IPS-20b (cell line): ENCODE measurements around the gene TNFRSF4.

ENCODE experiments used
- H3K27ac ChIP-seq: one replicate; pipeline ENCODE4 v1.5.1; 2013; ENCODE audit warnings: low read length
- H3K27me3 ChIP-seq: 2 replicates; pipeline ENCODE4 v1.6.1; 2013; ENCODE audit warnings: mild to moderate bottlenecking, low read length, inconsistent platforms; ENCODE audit not compliant: insufficient read depth
- H3K36me3 ChIP-seq: 2 replicates; pipeline ENCODE4 v1.6.1; 2013; ENCODE audit warnings: low read depth, mild to moderate bottlenecking, inconsistent platforms, low read length, moderate library complexity; ENCODE audit not compliant: insufficient read depth
- H3K4me1 ChIP-seq: 2 replicates; pipeline ENCODE4 v1.6.1; 2013; ENCODE audit warnings: mild to moderate bottlenecking, control low read depth, inconsistent platforms, low read length, moderate library complexity; ENCODE audit not compliant: insufficient read depth
- H3K4me3 ChIP-seq: 2 replicates; pipeline ENCODE4 v1.5.1; 2013; ENCODE audit warnings: mild to moderate bottlenecking, low read length, inconsistent platforms
- H3K9ac ChIP-seq: 2 replicates; pipeline ENCODE4 v1.6.1; 2013; ENCODE audit warnings: low read depth, mild to moderate bottlenecking, inconsistent platforms, low read length, moderate library complexity
- H3K9me3 ChIP-seq: 2 replicates; pipeline ENCODE4 v1.6.1; 2013; ENCODE audit warnings: mild to moderate bottlenecking, low read depth, low read length, inconsistent platforms; ENCODE audit not compliant: insufficient read depth

Gene TNFRSF4

DNA sequence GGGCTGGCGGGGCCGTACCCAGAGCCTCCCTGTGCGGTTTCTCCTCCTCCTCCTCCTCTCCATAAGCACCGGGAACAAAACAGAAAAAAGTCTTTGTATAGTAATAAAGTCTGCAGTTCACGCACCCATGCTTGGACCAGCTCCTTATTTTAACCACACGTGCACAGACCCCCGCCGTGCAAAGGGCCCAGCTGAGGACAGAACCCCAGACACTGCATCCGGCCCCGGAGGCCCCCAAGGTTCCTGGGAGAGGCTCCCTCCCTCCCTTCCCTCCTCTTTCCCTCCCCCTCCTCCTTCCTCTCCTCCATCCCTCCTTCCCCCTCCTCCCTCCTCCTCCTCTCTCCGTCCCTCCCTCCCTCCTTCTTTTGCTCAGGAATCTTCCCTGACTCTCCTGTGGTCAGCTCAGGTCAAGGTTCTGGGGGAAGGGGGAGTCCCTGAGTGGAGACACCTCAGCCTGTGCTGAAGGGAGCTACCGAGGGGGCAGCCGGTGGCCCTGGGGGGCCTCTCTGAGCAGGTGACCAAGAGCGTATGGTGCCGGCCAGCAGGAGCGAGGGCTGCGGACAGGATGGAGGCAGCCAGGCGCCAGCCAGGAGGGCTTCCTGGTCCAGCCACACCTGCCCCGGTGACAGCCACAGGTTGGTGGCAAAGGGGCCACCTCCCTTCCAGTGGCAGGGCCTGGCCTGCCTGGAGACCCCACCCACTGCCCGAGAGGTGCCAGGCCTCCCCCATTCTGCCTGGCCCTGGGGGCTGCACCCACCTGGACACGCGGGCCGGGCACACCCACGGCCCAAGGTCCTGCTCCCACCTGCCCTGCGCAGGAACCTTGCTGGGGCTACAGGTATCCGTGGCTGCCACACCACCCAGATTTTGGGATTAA is 43.5 kb downstream of the TNFRSF4 start:
- Histone ChIP-seq H3K27me3 (peaks cover 3% of the 10 kb centered on the region), H3K27ac (no peak overlapping the region), H3K9me3 (no peaks in the 10 kb centered on the region), H3K36me3 (no peaks in the 10 kb centered on the region), H3K9ac (no peak overlapping the region), H3K4me1 (no peaks in the 10 kb centered on the region; the same call in 1 of the 2 replicates), H3K4me3 (no peak overlapping the region)

DNA sequence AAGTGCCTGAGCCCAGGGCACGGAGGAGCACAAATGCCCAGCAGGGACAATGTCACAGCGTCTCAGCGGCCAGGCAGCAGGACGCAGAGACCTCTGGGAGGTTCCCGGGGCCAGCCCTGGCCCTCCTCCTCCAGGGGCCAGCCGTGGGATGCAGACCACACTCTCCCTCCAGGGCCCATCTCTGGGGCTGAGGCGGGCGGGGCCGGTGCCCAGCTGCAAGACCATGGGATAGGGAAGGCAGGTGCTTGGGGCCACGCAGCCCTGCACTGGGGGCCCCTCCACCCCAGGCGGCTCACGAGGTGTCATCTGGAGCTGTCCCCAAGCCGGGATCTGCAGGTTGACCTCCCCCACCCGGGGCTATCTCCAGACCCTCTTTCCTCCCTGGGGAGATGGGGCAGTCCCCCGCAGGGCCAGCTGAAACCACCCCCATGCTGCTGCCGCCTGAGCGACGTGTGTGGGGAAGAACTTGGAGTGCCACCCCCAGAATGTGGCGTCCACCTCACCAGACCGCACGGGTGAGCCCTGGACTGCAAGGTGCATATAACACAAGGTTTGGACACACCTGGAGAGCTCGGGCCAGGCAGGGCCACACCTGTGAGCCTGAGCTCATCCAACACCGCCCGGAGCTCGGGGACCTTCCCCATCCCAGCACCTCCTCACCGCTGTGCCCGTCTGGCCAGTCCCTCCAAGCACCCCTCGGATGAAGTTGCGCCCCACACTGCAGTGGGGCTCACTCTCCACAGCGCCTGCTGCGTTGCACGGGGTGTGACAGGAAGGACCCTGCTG is 44.3 kb downstream of the TNFRSF4 start:
- Histone ChIP-seq H3K4me1 (no peaks in the 10 kb centered on the region; the same call in 1 of the 2 replicates), H3K27ac (no peak overlapping the region), H3K9me3 (no peaks in the 10 kb centered on the region), H3K9ac (no peak overlapping the region), H3K27me3 (no peaks in the 10 kb centered on the region), H3K4me3 (no peak overlapping the region), H3K36me3 (no peaks in the 10 kb centered on the region)

DNA sequence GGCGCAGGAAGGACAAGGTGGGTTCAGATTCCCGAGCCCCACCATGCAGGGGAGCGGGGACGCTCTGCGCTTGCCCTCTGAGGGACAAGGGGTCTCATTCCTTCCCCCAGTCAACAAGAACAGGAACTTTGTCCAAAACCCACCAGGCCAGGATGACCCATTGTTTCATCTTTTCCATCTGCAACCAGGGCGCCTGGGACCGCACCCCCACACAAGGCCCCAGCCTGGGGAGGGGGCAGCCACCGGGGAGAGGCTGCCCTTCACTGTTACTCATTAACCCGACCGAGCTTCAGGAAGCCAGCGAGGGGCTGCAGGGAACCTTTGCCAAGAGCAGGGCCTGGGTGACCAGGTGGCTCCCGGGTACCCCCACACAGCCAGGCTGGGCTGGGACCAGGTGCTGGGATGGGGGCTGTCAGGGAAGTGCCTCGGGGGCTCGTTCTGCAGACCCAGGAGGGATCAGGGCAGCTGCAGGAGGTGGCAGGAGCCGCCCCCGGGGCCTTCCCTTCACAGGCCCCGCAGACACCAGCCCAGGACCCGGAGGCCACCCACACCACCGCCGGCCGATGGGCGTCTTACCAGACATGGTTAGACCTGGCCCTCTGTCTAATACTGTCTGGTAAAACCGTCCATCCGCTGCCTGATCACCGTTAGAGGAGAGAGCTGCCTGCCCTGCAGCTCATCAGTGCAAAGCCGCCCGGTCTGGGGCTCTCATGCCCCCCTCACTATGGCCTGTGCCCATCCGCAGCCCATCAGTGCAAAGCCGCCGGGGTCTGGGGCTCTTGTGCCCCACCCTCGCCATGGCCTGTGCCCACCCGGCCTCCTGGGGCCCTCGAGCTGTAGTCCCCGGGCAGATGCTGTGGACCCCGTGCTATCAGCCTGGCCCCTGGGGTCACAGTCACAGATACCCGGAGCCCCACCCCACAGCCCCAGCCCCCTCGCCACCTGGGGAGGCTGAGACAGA is 45.2 kb downstream of the TNFRSF4 start:
- H3K36me3 ChIP-seq, result no peaks in the 10 kb centered on the region
- H3K4me3 ChIP-seq, result no peak overlapping the region
- H3K9ac ChIP-seq, result no peak overlapping the region
- H3K9me3 ChIP-seq, result no peaks in the 10 kb centered on the region
- no peaks in the 10 kb centered on the region; the same call in 1 of the 2 replicates for H3K4me1 ChIP-seq
- H3K27ac ChIP-seq, result no peak overlapping the region
- no peaks in the 10 kb centered on the region; the same call in 1 of the 2 replicates for H3K27me3 ChIP-seq

DNA sequence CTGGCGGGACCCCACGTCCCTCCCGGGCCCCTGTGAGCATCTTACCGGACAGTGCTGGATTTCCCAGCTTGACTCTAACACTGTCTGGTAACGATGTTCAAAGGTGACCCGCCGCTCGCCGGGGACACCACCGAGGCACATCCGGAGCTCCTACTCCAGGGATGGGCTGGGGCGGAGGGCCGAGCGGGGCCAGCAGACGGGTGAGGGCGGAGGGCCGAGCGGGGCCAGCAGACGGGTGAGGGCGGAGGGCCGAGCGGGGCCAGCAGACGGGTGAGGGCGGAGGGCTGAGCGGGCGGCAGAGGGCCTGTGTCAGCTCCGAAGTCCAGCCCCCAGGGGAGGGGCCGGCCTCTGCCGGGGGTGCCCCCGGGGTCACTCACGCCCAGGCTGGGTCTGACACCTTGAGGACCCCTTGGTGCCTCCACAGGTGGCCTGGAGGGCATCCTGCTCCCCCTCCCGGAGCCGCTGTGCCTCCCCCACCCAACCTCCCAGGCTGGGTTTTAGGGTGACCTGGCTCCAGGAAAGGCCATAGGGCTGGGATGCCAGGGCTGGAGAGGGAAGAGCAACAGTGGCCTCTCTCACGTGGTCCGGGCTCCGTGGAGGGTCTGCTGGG is 46.0 kb downstream of the TNFRSF4 start:
- no peaks in the 10 kb centered on the region for H3K36me3 ChIP-seq
- H3K9ac ChIP-seq, result no peak overlapping the region
- H3K9me3 ChIP-seq, result no peaks in the 10 kb centered on the region
- no peaks in the 10 kb centered on the region; the same call in 1 of the 2 replicates for H3K27me3 ChIP-seq
- H3K4me1 ChIP-seq, result no peaks in the 10 kb centered on the region; the same call in 1 of the 2 replicates
- no peak overlapping the region for H3K27ac ChIP-seq
- H3K4me3 ChIP-seq, result no peak overlapping the region

DNA sequence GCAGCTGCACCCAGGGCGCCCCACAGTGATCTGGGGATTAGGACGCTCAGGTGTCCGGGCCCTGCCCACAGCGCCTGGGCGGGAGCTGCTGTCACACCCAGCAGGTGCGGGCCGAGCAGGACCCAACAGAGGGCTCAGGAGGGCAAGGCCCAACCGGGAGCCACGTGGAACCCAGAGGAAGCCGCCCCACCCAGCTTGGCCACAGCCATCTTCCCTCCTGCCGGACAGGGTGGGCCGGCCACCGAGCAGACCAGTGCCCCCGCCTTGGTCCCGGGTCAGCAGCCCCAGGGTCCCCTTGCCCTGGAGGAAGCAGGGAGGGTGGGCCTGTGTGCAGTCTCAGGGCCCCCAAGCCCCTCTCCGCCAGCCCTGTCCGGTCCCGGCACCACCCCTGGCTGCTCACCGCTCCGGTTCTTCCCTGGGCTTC is 46.5 kb downstream of the TNFRSF4 start:
- no peaks in the 10 kb centered on the region; the same call in 1 of the 2 replicates for H3K4me1 ChIP-seq

DNA sequence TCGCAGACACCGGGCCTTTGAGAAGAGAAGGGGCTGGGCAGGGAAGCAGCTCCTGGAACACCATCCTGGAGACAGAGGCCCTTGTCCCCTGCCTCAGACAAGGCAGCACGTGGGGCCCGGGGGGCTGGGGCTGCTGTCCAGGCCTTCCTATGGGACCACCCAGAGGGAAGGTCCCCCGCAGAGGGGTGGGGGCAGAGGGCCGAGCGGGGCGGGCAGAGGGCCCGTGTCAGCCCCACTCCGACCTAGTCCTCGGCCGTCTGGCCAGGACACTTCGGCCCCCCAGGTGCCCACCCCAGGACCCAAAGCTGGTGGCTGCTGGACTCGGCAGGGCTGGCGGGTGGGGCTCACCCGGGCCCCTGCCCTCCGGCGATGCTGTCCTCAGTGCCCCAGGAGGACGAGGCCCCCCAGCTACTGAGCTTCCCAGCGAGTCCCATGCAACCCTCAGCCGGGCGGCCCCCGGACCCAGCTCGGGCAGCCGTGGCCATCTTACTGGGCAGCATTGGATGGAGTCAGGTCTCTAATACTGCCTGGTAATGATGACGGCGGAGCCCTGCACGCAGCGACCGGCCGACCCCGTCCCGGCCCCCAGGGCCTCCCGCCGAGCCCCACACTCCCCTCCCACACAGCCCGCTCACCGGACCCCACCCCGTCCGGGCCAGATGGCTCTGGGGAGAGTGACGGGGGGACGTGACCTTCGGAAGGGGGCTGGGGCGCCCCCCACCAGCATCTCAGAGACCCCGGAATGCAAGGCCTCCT is 47.1 kb downstream of the TNFRSF4 start:
- H3K27me3 ChIP-seq, result no peaks in the 10 kb centered on the region; the same call in 1 of the 2 replicates
- H3K4me1 ChIP-seq, result no peaks in the 10 kb centered on the region; the same call in 1 of the 2 replicates
- no peaks in the 10 kb centered on the region for H3K36me3 ChIP-seq

More for the DNA sequence above, 46.5 kb downstream of the TNFRSF4 start:
- H3K27me3 ChIP-seq, result no peaks in the 10 kb centered on the region; the same call in 1 of the 2 replicates
- no peaks in the 10 kb centered on the region for H3K9me3 ChIP-seq
- H3K9ac ChIP-seq, result no peak overlapping the region
- H3K36me3 ChIP-seq, result no peaks in the 10 kb centered on the region
- H3K4me3 ChIP-seq, result no peak overlapping the region
- no peak overlapping the region for H3K27ac ChIP-seq

DNA sequence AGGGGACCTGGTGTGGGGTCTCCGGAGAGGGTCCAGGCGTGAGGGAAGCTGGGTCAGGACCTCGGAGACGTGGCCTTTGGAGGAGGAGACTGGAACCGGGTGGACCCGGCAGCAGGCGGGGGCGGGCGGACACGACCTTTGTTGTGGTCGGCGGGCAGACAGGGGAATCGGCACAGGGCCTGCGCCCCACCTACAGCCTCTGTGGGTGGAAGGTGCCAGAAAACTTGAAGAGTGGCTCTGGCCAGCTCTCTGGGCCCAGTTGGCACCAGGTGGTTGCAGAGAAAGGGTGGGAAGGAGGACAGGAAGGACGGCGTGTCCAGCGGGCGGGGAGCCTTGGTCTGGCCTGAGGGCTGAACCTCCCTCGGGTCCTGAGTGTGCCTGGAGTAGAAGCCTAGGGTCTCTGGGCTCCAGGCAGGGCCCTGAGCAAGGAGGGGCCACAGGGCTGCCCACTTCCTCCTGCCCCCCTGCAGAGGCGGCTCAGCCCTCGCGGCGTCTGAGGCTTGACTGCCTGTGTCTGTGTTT is 48.0 kb downstream of the TNFRSF4 start:
- H3K9me3 ChIP-seq, result no peaks in the 10 kb centered on the region
- H3K36me3 ChIP-seq, result no peaks in the 10 kb centered on the region
- H3K27me3 ChIP-seq, result no peaks in the 10 kb centered on the region; the same call in 1 of the 2 replicates
- H3K4me1 ChIP-seq, result no peaks in the 10 kb centered on the region; the same call in 1 of the 2 replicates
- no peak overlapping the region for H3K9ac ChIP-seq
- no peak overlapping the region for H3K4me3 ChIP-seq
- H3K27ac ChIP-seq, result no peak overlapping the region

More for the DNA sequence above, 47.1 kb downstream of the TNFRSF4 start:
- Histone ChIP-seq H3K9ac (no peak overlapping the region), H3K27ac (no peak overlapping the region), H3K4me3 (no peak overlapping the region), H3K9me3 (no peaks in the 10 kb centered on the region)

DNA sequence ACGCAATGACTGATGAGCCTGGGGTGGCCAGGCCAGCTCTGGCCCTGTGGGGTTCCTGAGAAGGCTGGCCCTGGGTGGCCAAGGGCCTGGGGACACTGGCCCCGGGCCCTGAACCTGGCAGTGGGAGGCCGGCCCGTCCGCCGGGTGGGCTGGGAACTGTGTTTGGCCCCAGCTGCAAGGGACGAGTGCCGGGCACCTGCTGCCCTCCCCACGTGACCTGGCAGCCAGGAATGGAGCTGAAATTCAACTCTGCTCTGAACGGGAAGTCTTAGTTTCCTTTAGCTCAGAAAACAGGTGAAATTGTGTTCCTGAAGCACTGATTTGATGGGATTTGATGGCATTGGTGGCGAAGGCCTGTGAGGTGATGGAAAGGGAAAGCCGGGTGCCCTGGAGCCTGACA is 48.5 kb downstream of the TNFRSF4 start:
- Histone ChIP-seq H3K27ac (no peak overlapping the region), H3K4me1 (no peaks in the 10 kb centered on the region; the same call in 1 of the 2 replicates), H3K9ac (no peak overlapping the region)

DNA sequence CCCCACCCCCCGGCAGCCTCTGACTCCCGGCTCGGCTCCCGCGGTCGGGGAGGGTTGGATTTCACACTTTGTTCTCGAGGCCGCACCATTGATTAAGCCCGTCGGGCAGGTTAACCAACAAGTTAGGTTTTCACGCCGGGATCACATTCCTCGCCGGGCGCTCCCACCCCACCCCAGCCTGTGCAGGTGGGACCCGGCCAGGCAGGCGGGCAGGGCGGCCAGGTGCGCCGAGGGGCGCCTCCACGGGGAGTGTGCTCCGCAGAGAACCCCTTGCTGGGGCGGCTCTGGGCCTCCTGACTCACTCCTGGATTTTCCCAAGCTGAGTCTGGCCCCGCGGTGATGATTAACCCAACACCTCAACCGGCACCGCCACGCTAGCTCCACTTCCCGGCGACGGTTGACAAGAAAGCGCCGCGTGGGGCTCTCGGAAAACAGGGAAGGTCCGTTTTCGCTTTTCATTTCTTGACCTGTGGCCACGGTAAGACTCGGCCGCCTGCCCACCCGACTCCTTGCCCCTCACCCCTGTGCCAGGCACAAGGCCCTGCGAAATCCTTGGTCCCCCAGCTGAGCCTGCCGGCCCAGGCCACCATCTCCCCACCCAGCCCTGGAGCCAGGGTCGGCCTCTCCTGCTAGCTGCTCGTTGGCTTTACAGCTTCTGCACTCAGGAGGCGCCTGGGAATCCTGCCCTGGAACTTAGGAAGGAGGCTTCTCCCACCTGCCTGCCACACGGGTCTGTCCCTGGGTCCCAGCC is 49.1 kb downstream of the TNFRSF4 start:
- Histone ChIP-seq H3K36me3 (no peaks in the 10 kb centered on the region), H3K27ac (no peak overlapping the region), H3K4me1 (no peaks in the 10 kb centered on the region; the same call in 1 of the 2 replicates), H3K27me3 (no peaks in the 10 kb centered on the region; the same call in 1 of the 2 replicates), H3K4me3 (no peak overlapping the region; the same call in 1 of the 2 replicates), H3K9me3 (no peaks in the 10 kb centered on the region), H3K9ac (no peak overlapping the region)

More for the DNA sequence above, 48.5 kb downstream of the TNFRSF4 start:
- Histone ChIP-seq H3K9me3 (no peaks in the 10 kb centered on the region), H3K27me3 (no peaks in the 10 kb centered on the region; the same call in 1 of the 2 replicates), H3K36me3 (no peaks in the 10 kb centered on the region), H3K4me3 (no peak overlapping the region)
